Activated CD4-positive, alpha-beta T cell treated with anti-CD3 and anti-CD28 coated beads for 4 hours (primary cell): Measurements from ENCODE around the gene SATB2.

Source experiments
- DNase-seq, 2 donors: peaks; one replicate each; pipeline ENCODE4 v3.0.0-alpha.2; 2020

Gene SATB2

DNA sequence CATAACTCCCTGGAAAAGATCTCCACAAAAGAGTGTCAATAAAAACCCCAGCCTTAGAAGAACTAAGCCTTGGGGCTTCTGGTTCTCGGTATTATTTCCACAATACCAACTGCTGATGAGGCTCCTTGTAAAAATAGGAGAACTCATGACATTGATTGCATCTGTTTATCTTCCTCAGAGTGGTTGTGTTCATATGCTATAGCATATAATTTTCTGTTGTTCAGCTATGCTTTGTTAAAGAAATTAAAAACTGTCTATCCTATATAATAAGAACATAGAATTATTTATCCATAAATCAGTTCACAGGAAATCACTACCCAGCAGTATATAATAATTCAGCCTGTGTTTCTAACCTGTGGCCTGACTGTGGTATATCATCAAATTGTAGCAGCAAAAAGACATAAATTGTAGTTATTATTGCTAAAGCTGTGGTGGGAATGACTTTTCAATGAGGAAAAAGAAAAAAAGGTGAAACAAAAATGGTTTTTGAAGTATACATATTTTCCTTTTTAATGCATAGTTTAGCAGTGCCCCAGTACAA, 68.9 kb downstream of the SATB2 start:
- DNase-seq, result no peak

DNA sequence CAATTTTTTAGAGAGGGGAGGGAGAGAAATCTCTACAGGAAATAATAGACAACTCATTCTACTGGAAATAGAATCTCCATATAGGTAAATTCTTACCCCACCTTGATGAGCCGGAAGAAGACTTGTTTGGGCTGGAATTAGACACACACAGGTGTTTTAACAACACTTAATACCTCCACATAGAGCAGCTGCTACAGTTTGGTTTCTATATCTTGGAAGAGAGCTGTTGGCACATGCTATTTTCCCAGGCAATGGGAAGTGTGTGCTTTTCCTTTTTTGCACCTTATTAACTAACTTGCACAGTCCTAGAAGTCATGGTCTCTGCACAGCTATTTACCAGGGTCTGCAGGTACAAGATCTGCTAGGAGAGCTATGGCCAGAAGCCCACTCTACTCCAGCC, 73.7 kb downstream of the SATB2 start:
- no peak for DNase-seq

DNA sequence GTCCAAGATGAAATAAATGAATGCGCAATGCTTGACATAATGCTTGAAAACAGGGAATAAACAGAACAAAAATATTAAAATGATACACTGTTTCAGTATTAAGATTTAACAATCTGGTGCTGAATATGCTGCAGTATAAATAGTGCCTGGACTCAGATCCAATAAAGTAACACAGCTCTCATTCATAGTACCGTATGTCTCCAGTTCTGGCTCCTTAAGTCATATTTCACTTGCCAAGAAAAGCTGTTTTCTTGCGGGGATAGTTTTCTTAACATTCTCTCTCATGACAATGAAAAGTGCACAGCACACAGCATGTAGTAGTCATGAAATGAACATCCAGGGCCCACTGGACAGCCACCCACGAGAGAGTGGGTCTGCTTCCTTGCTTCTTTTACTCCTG, 74.7 kb downstream of the SATB2 start:
- DNase-seq, result no peak

DNA sequence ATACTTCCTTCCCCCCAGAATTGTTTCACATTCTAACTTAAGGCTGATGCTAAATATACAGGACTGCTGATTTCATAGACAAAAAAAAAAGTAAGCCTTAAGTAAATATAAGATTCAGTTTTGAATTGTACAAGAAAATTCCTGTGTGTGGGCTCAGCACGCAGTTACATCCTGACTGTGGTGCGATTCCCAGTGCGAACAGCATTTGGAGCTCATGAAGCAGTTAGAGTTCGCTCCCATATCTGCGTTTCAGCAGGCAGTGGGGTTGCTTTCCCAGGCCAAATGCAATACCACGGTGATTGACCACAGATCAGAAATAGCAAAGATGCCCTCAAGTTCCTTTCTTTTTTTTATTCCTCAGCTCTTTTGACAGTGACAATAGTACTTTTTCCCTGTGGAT, 75.6 kb downstream of the SATB2 start:
- DNase-seq, result no peak

GRCh38 chr2:199381531-199381930, 76.2 kb downstream of the SATB2 start:
- no peak for DNase-seq

DNA sequence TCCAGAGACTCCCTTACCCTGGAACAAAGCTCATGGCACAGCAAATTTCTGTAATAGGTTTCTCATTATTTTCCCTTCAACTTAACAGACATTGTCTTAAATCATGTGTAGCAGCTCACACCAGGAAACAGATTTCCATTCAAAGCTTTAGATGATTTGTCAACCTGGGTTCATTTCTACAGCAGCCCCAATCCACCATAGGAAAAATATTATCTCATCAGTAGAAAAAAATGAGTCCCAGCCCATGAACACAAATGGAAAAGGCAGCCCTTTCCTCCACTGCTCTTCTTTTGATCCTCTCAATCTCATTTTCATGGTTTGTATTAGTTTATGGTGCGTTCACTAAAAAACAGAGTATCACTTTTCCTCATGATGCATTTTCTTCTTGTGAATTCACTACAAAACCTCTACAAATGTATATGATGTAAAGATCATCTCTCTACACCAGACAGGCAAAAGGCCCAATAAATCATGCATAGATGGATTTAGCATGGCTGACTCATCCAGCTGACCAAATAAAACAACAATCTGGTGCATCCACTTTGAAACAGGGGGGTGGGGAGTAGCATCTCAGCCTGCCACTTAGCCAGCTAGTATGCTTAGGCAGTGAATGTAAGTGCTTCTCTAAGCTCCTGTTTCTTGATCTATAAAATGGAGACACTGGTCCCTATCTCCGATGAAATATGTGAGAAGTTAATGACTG, 78.6 kb downstream of the SATB2 start:
- DNase-seq, result no peak

DNA sequence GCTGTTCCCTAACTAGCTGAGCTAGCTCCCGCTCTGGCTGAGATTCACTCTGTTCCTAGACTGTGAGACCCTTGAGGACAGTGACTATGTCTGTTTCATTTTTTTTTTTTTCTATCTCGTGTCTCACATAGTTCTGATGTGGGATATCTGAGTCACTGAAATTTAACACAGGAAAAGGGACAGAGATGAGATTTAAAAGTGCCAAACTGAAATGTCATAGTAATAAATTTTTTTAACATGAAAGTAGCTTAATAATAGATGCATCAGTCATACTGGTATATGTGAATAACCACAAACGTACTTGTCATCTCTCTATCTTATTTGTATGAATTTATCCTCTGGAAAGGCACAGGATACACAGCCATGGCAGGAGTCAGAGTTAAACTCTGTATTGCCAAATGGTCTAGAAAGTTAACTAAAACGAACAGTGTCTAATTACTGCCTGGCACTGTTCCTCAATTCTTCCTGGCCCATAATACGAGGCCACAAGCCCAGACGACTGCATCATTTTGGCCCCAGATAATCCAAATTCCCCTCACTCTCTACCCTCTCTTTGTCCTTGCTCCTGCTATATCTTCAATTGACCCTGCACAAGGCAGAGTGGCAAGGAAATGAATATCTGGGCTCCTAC, 87.5 kb downstream of the SATB2 start:
- no peak for DNase-seq

DNA sequence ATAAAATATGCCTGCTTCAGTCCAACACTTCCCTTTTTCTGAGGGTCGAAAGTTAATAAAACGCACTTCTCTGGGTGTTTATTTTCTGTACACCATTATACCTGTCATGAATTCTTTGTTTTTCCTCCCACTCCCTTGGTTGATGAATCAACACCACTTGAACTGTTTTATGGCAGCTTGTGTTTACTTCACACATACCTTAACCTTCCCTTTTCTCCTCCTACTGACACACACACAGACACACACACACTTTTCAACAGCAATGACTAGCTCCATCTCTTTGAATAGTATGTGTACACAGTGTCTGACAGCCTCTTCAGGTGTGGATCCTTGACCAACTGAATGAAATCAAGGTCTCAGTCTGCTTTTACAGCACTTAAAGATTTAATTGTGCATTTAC, 91.3 kb downstream of the SATB2 start:
- no peak for DNase-seq

DNA sequence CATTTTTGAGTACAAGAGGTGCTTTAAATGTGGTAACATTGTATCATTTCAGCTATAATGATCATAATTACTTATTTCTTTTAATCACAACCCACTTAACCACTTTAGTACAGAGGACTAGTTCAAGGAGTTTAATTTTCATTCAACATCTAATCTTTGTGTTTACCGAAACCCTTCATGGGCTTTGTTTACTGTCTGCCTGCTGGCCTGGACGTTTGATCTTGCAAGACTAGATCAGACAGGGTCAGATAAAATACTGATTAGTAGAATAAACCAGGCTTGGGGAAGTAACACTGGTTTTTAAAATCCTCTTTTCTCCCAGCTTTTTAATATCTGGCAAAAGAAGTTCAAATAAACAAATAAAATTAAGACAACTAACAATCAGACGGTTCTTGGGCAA, 93.6 kb downstream of the SATB2 start:
- DNase-seq, result no peak

GRCh38 chr2:199356412-199356811, 101.3 kb downstream of the SATB2 start:
- no peak for DNase-seq

DNA sequence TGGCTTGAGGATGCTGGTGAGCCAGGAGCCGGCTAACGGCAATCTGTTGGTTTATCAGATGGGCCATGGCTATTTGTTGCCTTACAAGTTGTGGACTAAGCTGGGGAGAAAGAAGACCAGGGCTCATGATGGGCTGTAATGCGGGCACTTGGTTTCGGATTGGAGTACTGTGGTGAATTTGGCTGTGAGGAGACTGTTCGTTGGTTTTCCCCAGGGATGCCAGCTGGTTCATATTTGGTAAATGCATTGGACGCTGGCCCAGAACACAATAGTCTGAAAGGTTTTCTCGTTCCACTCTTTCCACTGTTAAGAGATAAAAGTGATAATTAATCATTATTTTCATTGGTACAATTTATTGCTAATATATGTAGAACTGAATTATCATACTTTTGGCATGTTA, 108.9 kb downstream of the SATB2 start:
- DNase-seq, result no peak

- no peak for DNase-seq
These were observed 113.7 kb downstream of the SATB2 start for GRCh38 chr2:199344012-199344411.

DNA sequence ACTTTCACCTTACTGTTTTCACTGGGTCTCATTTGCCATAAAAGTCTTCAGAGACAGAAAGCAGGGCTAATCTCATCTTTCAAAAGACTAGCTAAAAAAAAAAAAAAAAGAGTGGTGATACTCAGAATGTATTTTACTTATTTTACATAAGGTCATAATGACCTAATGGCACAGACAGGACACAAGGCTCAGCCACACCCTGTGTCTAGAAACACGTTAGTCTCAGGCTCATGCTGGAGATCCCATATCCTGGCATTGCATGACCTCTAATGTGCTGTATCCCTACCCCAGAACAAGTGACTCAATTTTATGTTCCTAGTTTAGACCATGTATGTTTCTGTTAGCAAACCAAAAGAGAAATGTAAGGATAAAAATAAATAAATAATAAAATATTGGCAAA, 115.4 kb downstream of the SATB2 start:
- DNase-seq, result no peak

- DNase-seq, result no peak
These were observed 116.6 kb downstream of the SATB2 start for GRCh38 chr2:199341123-199341522.

GRCh38 chr2:199339891-199340605, 117.7 kb downstream of the SATB2 start:
- no peak for DNase-seq

DNA sequence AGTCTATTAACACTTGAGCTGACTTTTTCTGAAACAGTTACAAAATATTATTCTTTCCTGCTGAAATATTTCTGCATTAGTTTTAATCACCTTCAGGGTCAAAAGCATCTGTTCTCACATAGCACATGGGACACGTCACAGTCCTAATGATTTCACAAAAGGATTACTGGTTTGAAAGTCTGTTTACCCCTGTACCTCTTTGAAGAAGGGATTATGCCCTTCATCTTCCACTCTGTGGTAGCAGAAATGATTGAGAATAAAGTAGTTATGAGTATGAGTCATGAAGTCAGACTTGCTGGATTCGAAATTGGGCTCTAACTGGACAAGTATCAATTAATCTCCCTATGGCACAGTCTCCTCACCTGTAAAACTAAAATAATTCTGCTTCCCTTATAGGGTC, 121.2 kb downstream of the SATB2 start:
- no peak for DNase-seq

DNA sequence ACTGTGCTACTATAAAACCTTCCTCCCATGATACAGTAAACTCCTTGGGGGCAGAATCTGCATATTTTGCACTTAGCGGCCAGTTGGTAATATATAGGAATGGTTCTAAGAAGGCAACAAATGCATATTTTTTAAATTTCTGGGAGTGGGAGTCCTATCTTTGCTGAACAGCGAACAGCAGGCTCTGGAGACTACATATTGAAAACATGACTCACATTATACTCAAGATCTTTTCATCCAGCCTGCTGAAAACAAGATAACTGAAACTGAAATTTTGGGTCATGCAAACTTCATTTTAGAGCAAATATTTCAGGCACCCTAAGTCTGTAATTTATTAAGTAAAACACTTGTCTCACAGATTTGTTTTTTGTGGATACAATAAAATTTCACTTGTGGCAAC, 122.2 kb downstream of the SATB2 start:
- no peak for DNase-seq

DNA sequence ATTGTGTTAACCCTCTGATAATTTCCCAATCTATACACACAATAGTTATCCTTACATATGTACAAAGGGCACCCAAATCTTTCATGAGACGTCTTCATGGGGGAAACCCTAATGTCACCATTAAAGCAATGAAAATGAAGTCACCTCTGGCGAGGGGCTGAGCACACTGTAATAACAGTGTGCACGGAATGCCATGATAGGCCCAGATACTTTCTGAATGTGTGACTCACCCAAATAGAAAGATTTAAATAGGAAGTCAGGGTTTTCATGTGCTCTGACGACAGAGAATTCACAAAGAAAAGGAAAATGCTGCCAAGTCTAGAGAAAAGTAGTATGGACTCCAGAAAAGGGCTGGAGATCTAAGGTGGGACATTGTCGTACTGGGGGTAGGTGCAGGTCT, 128.3 kb downstream of the SATB2 start:
- DNase-seq, result no peak

DNA sequence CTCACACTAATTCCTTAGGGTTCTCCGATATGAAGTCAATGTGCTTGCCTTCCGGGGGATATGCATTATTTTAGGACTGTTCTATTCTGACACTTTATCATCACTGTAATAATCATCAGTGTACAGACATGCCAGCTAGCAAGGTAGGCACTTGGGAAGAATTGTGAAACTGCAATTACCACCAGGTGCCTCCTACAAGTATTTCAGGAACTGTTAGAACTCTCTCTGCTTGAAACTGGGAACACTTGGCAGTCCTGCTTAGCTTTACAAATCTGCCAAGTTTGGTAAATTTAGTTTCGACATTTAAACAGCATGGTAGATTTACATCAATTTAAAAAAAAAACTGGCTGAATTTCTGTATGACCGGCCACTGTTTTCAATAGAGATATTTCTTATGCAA, 128.7 kb downstream of the SATB2 start:
- DNase-seq, result no peak

- DNase-seq, result no peak
These were observed 131.9 kb downstream of the SATB2 start for GRCh38 chr2:199325881-199326280.

- DNase-seq, result no peak
These were observed 135.6 kb downstream of the SATB2 start for GRCh38 chr2:199322151-199322550.

DNA sequence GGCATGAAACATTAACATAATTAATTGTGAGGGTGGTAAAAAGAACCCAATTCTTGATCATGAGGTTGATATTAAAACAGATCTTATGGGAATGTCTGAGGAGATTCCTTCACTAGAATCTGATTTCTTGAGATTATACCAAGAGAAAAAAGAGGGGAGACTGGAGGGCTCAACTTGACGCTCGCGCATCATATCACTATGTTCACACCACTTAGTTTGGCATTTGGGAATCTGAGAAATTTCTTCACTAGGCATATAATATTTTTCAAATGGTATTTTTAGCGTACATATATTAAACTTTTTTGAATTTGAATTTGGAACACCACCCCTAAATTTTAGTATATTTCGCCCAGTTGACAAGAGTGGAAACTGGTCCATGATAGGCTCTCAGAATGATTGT, 140.1 kb downstream of the SATB2 start:
- no peak for DNase-seq

GRCh38 chr2:199316851-199317250, 140.9 kb downstream of the SATB2 start:
- DNase-seq, result no peak
